GM23338 (cell line): ENCODE measurements around the gene CEND1. TPM values are rescaled to one million over a fixed set of nuclear protein-coding genes. Genes with fewer than 3 reads are reported as not detected.
A peak's percentile ranks its signal among the peaks of the same experiment; 100 is the strongest.

Source experiments
- ATAC-seq: fragments of 200-7000 bp; cut with Tn5 transposase; 3 replicates; pipeline ENCODE4 v1.9.1; 2020
- DNase-seq: peaks from one replicate; pipeline ENCODE4 v3.0.0-alpha.2; 2015; ENCODE audit warnings: low spot score
- H2AFZ ChIP-seq: fragments of 200-600 bp; sonication (generic); 2 replicates; pipeline ENCODE4 v1.8.0; 2016; ENCODE audit warnings: antibody characterized with exemption, mild to moderate bottlenecking, moderate library complexity
- H3F3A ChIP-seq: fragments of 200-600 bp; sonication (generic); replicated peaks from 2 replicates; pipeline ENCODE4 v1.8.0; 2017; ENCODE audit warnings: antibody characterized with exemption, mixed run types, low read depth
- H3K27ac ChIP-seq: fragments of 200-600 bp; sonication (generic); 2 replicates; pipeline ENCODE4 v1.6.1; 2016; ENCODE audit warnings: low read depth
- H3K27me3 ChIP-seq: fragments of 200-600 bp; sonication (generic); 2 replicates; pipeline ENCODE4 v1.8.0; 2016; ENCODE audit warnings: mild to moderate bottlenecking, mixed run types, moderate library complexity; ENCODE audit not compliant: insufficient read depth
- H3K36me3 ChIP-seq: fragments of 200-600 bp; sonication (generic); 2 replicates; pipeline ENCODE4 v1.8.0; 2016; ENCODE audit warnings: mild to moderate bottlenecking; ENCODE audit not compliant: insufficient read depth
- H3K4me1 ChIP-seq: fragments of 200-600 bp; sonication (generic); 2 replicates; pipeline ENCODE4 v1.8.0; 2016; ENCODE audit warnings: mild to moderate bottlenecking, moderate library complexity; ENCODE audit not compliant: insufficient read depth
- H3K4me2 ChIP-seq: fragments of 200-600 bp; sonication (generic); 2 replicates; pipeline ENCODE4 v1.7.1; 2017; ENCODE audit warnings: mixed run types
- H3K4me3 ChIP-seq: fragments of 200-600 bp; sonication (generic); 2 replicates; pipeline ENCODE4 v1.6.1; 2016; ENCODE audit warnings: mixed run types
- H3K79me2 ChIP-seq: fragments of 200-600 bp; sonication (generic); replicated peaks from 2 replicates; pipeline ENCODE4 v1.8.0; 2017; ENCODE audit warnings: mild to moderate bottlenecking; ENCODE audit not compliant: insufficient read depth
- H3K9me2 ChIP-seq: fragments of 200-600 bp; sonication (generic); 2 replicates; pipeline ENCODE4 v1.8.0; 2017; ENCODE audit not compliant: insufficient read depth
- H4K20me1 ChIP-seq: fragments of 200-600 bp; sonication (generic); replicated peaks from 2 replicates; pipeline ENCODE4 v1.8.0; 2017; ENCODE audit warnings: mild to moderate bottlenecking; ENCODE audit not compliant: insufficient read depth
- H3K27ac Mint-ChIP-seq: 2 replicates; pipeline ENCODE4 v1.8.0; 2020; ENCODE audit warnings: inconsistent platforms, mild to moderate bottlenecking, moderate library complexity, mixed read lengths
- H3K27me3 Mint-ChIP-seq: 3 replicates; pipeline ENCODE4 v1.8.0; 2022; ENCODE audit warnings: low read depth, mild to moderate bottlenecking, moderate library complexity, mixed read lengths, inconsistent platforms; ENCODE audit not compliant: insufficient read depth, poor library complexity
- H3K36me3 Mint-ChIP-seq: 3 replicates; pipeline ENCODE4 v1.8.0; 2021; ENCODE audit warnings: low read depth, mild to moderate bottlenecking, inconsistent platforms, moderate library complexity, mixed read lengths
- H3K4me1 Mint-ChIP-seq: 3 replicates; pipeline ENCODE4 v1.8.0; 2020; ENCODE audit warnings: mild to moderate bottlenecking, inconsistent platforms, mixed read lengths
- H3K4me3 Mint-ChIP-seq: 3 replicates; pipeline ENCODE4 v1.8.0; 2021; ENCODE audit warnings: moderate library complexity, mild to moderate bottlenecking, inconsistent platforms, mixed read lengths
- H3K9me3 Mint-ChIP-seq: 3 replicates; pipeline ENCODE4 v1.8.0; 2020; ENCODE audit warnings: moderate library complexity, mild to moderate bottlenecking, inconsistent platforms, mixed read lengths
- CREB1 ChIP-seq: fragments of 250-450 bp; sonication (Bioruptor Pico); IDR thresholded peaks from 2 replicates; pipeline ENCODE4 v1.5.0; 2020; ENCODE audit warnings: low read depth, mild to moderate bottlenecking, moderate library complexity
- CTCF ChIP-seq, 2 experiments: fragments of 200-600 bp in 1 of 2; sonication (generic) in 1 of 2; conservative IDR thresholded peaks; 2 replicates each; pipeline versions ENCODE4 v1.5.1 to v1.6.1; 2016 to 2017; ENCODE audit warnings: antibody characterized with exemption in 2 of 2, low read depth in 2 of 2, mild to moderate bottlenecking in 2 of 2, moderate library complexity in 1 of 2
- EZH2 ChIP-seq: fragments of 200-600 bp; sonication (generic); IDR thresholded peaks from one replicate; pipeline ENCODE4 v1.8.0; 2017; ENCODE audit warnings: antibody characterized with exemption, mild to moderate bottlenecking, low read depth; ENCODE audit not compliant: unreplicated experiment
- EZH2phosphoT487 ChIP-seq: fragments of 200-600 bp; sonication (generic); IDR thresholded peaks from one replicate; pipeline ENCODE4 v1.8.1; 2018; ENCODE audit warnings: antibody characterized with exemption; ENCODE audit not compliant: unreplicated experiment
- JUNB ChIP-seq: IDR thresholded peaks from one replicate; pipeline ENCODE4 v1.6.1; 2016; ENCODE audit warnings: antibody characterized with exemption; ENCODE audit not compliant: unreplicated experiment
- NANOG ChIP-seq: IDR thresholded peaks from 2 replicates; pipeline ENCODE4 v1.6.1; 2016; ENCODE audit warnings: antibody characterized with exemption, borderline replicate concordance
- POLR2AphosphoS5 ChIP-seq: IDR thresholded peaks from 2 replicates; pipeline ENCODE4 v1.6.1; 2016; ENCODE audit warnings: antibody characterized with exemption, low read depth
- REST ChIP-seq: IDR thresholded peaks from one replicate; pipeline ENCODE4 v1.6.1; 2018; ENCODE audit warnings: antibody characterized with exemption; ENCODE audit not compliant: unreplicated experiment
- STAT1 ChIP-seq: IDR thresholded peaks from one replicate; pipeline ENCODE4 v1.6.1; 2016; ENCODE audit warnings: antibody characterized with exemption; ENCODE audit not compliant: unreplicated experiment
- ZNF114 ChIP-seq: fragments of 250-450 bp; sonication (Bioruptor Pico); IDR thresholded peaks from 2 replicates; pipeline ENCODE4 v1.5.0; 2020; ENCODE audit warnings: mild to moderate bottlenecking, moderate library complexity
- ZNF331 ChIP-seq: fragments of 250-450 bp; sonication (Bioruptor Pico); IDR thresholded peaks from 2 replicates; pipeline ENCODE4 v1.5.0; 2020; ENCODE audit warnings: low read depth, mild to moderate bottlenecking, moderate library complexity
- polyA plus RNA-seq: library from polyadenylated mRNA; unstranded; fragments of >200 nt; fragmentation: Nextera tagmentation; extraction: Ambion mirVana; gene quantifications from 2 replicates; pipeline ENCODE4 v1.2.1, GENCODE V29; 2016
- total RNA-seq: library from RNA; depleted of rRNA; stranded (reverse); fragments of >200 nt; shearing (Covaris generic); gene quantifications from 2 replicates; pipeline ENCODE4 v1.2.3, GENCODE V29; 2014

The CEND1 gene
- total and polyA plus RNA-seq, 2 experiments from 2014 or later = 4.8 to 5.5 TPM

DNA sequence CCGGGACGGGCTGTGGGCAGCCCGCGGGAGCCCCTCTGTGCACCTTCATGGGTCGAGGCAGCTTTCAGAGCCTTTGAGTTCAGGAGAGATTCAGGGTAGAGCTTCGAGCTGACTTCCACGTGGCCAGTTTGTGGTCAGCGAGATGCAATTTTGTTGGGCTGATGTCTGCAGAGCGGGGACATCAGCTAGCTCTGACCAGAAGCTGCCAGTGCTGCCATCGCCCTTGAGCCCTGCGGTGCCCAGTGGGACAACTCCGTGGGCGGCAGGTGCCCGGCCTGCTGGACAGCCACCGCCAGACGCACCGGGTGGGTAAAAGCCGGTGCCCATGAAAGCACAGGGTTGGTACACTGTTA lies 41.9 kb downstream of the CEND1 start (continued):
- TF ChIP-seq ZNF114 (no peak), CTCF (conservative IDR thresholded peaks at IDR 0.05; ENCODE audit: low read depth in 2 of 2) (no peak), REST (no peak), CREB1 (CRISPR knock-in tag) (no peak)

DNA sequence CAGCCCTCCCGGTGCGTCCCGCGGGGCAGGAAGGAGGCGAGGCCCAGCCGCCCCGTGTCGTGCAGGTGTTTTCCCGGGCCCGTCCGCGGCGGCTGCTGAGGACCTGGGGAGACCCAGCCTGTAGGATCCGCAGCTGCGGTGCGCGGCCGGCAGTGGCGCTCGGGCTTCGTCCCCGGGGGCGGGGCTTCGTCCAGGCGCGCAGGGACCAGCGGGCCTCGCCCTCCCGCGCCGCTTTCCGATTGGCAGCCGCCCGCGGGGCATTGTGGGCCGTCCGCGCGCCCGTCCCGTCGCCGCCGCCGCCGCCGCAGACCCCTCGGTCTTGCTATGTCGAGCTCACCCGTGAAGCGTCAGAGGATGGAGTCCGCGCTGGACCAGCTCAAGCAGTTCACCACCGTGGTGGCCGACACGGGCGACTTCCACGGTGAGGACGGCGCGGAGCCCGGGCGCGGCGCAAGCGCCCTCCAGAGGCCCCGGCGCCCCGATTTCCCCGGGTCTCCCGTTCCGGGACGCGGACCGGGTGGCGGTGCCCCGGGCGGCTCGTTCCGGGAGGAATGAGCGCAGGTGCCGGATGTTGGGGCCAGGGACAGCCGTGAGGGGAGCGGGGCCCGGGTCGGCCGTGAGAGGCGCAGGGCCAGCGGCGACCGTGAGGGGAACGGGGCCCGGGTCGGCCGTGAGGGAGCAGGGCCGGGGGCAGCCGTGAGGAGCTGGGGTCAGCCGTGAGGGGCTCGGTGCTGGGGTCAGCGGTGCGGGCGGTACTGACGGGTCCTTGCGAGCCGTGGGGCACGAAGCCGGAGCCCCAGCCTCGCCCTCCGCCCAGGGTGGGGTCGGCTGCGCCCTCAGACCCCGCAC lies 42.5 kb downstream of the CEND1 start, which contains the start of gene TALDO1:
Gene TALDO1, plus strand, starts transcription at position 307 of the 849 bp plus-strand sequence. Its CDS starts 18 bp downstream, at position 325.
- Histone ChIP-seq H3K4me3 (peak within 1 kb of the TSS; percentile 89), H4K20me1 (peaks cover 20% of the 10 kb centered on the region), H3K27ac (peak within 1 kb of the TSS; percentile 95), H3K27me3 (no peaks in the 10 kb centered on the region), H3K4me1 (peaks cover 34% of the 10 kb centered on the region), H3K9me2 (no peaks in the 10 kb centered on the region), H3K36me3 (no peaks in the 10 kb centered on the region; the same call in 1 of the 2 replicates), H3K79me2 (peaks cover 51% of the 10 kb centered on the region), H3F3A (peaks cover 14% of the 10 kb centered on the region), H3K4me2 (peak within 1 kb of the TSS; percentile 97), H2AFZ (no peak within 1 kb of the TSS)
- H3K27ac Mint-ChIP-seq = peak within 1 kb of the TSS; percentile 97
- peak; percentile 85 for ATAC-seq
- peak; percentile 97 for DNase-seq
- H3K36me3 Mint-ChIP-seq = peaks cover 24% of the 10 kb centered on the region
- peak within 1 kb of the TSS; percentile 86 for H3K4me3 Mint-ChIP-seq
- H3K4me1 Mint-ChIP-seq = peaks cover 29% of the 10 kb centered on the region
- peaks cover 18% of the 10 kb centered on the region; the same call in 2 of the 3 replicates for H3K9me3 Mint-ChIP-seq
- peaks cover 25% of the 10 kb centered on the region for H3K27me3 Mint-ChIP-seq
- no peak for TF ChIP-seq STAT1
- TF ChIP-seq EZH2phosphoT487 = no peak
- TF ChIP-seq CTCF (conservative IDR thresholded peaks at IDR 0.05; ENCODE audit: low read depth in 2 of 2) = 0 out of 4 replicates have a peak, but pooled peaks of 1 of the 2 experiments have one; percentile 11
- no peak for TF ChIP-seq JUNB
- TF ChIP-seq ZNF331 (CRISPR knock-in tag) = no peak
- TF ChIP-seq NANOG = no peak
- TF ChIP-seq EZH2 = no peak
- peak; percentile 93 for TF ChIP-seq POLR2AphosphoS5
- 0 out of 2 replicates have a peak, but pooled peaks have one; percentile 24 for TF ChIP-seq CREB1 (CRISPR knock-in tag)
